IPS-15b (cell line): ENCODE data around the gene ANKRD20A1.
"Not testable (repeated sequence)": the region's sequence is repeated elsewhere in the genome, so short reads cannot be mapped to it uniquely, and the experiment has no call there.

ENCODE experiments used
- H3K27me3 ChIP-seq: one replicate; pipeline ENCODE4 v1.6.1; 2013; ENCODE audit warnings: low read length; ENCODE audit not compliant: control insufficient read depth, insufficient read depth
- H3K36me3 ChIP-seq: one replicate; pipeline ENCODE4 v1.6.1; 2013; ENCODE audit warnings: low read length; ENCODE audit not compliant: control insufficient read depth, insufficient read depth
- H3K4me1 ChIP-seq: one replicate; pipeline ENCODE4 v1.6.1; 2013; ENCODE audit warnings: mild to moderate bottlenecking, low read length; ENCODE audit not compliant: control insufficient read depth, insufficient read depth
- H3K4me3 ChIP-seq: one replicate; pipeline ENCODE4 v1.5.1; 2013; ENCODE audit warnings: low read depth, low read length
- H3K9ac ChIP-seq: one replicate; pipeline ENCODE4 v1.6.1; 2013; ENCODE audit warnings: low read depth, mild to moderate bottlenecking, low read length
- H3K9me3 ChIP-seq: one replicate; pipeline ENCODE4 v1.6.1; 2013; ENCODE audit warnings: mild to moderate bottlenecking, low read length; ENCODE audit not compliant: control insufficient read depth, insufficient read depth

Gene ANKRD20A1

GRCh38 chr9:67858871-67859270, at the start of gene ANKRD20A1:
Gene ANKRD20A1 (plus strand): TSS chr9:67858931. CDS start chr9:67859427, 496 bp downstream.
- H3K36me3 ChIP-seq, H3K4me1 ChIP-seq, H3K9ac ChIP-seq, H3K27me3 ChIP-seq, H3K4me3 ChIP-seq, H3K9me3 ChIP-seq: not testable (repeated sequence)

DNA sequence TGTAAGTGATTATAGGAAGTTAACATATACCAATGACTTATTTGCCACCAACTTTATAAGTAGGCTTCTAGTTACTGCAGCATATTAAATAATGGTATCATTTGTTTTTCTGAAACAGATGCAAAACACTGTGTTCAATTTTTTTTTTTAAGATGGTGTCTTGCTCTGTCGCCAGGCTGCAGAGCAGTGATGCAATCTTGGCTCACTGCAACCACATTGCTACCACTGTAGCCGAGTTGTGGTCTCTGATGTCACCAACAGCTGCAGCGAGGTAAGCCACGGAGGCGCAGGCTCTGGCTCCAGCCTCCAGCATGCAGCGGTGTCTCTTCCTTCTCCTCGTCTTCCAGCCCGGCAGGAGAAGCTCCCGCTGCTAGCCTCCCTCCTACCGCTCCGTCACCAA, 26.6 kb upstream of the ANKRD20A1 start:
- not testable (repeated sequence) for H3K4me3 ChIP-seq, H3K4me1 ChIP-seq, H3K9me3 ChIP-seq, H3K27me3 ChIP-seq, H3K36me3 ChIP-seq, H3K9ac ChIP-seq
